Right cardiac atrium (tissue), 5 donors: Measurements from ENCODE around the gene CSMD2. TPM values are rescaled to one million over a fixed set of nuclear protein-coding genes. Genes with fewer than 3 reads are reported as not detected.

ENCODE experiments used
- ATAC-seq, 2 donors: fragments of 200-7000 bp; cut with Tn5 transposase; one replicate each; pipeline versions ENCODE4 v1.8.0 to v1.9.1; 2020; ENCODE audit warnings: moderate library complexity in 2 of 2, mild to moderate bottlenecking in 1 of 2
- DNase-seq, 3 donors: peaks; one replicate each; pipeline ENCODE4 v3.0.0-alpha.2; 2020
- H3K27ac ChIP-seq: one replicate; pipeline ENCODE4 v1.5.1; 2013; ENCODE audit warnings: mild to moderate bottlenecking, low read length, control low read depth, moderate library complexity
- H3K27me3 ChIP-seq: one replicate; pipeline ENCODE4 v1.6.1; 2013; ENCODE audit not compliant: control insufficient read depth, insufficient read depth
- H3K4me1 ChIP-seq: one replicate; pipeline ENCODE4 v1.6.1; 2013; ENCODE audit warnings: low read length; ENCODE audit not compliant: control insufficient read depth, insufficient read depth
- H3K4me3 ChIP-seq: one replicate; pipeline ENCODE4 v1.5.1; 2013; ENCODE audit warnings: low read length, control low read depth
- H3K9me3 ChIP-seq: one replicate; pipeline ENCODE4 v1.6.1; 2013; ENCODE audit warnings: low read length; ENCODE audit not compliant: control insufficient read depth
- WGBS: extraction: QIAGEN DNeasy Blood & Tissue Kit; methylation state at CpG from one replicate; pipeline ENCODE4 v1.1.7; 2013; 5-methylcytosine and 5-hydroxymethylcytosine counted together
- intact Hi-C, 4 donors: fragments of 100-400 bp; cut with DNase I; formaldehyde crosslinking; loops; one replicate each; pipeline versions ENCODE4 v1.11.0 to v1.14.0; 2022 to 2023
- polyA plus RNA-seq: library from polyadenylated mRNA; stranded (reverse); fragments of 200-250 nt; gene quantifications from one replicate; pipeline ENCODE4 v1.2.3, GENCODE V29; 2013
- total RNA-seq, 4 donors: library from RNA; stranded (reverse); fragmentation: NEBNext Ultra II Directional; extraction: Animal tissue kit (Norgen Biotek cat#: 25700); gene quantifications; one replicate each; pipeline ENCODE4 v1.2.1, GENCODE V29; 2021
- donor health status: healthy with polysubstance abuse.
- donor health status: DM: no; HTN: yes; CAD: no.
- donor health status: DM: no; HTN: no; CAD: no.
- donor health status: DM: no; HTN: yes; CAD: no; lungs with severe emphysema.
- donor health status: DM: yes; HTN: yes; CAD: no.

The CSMD2 gene
- total and polyA plus RNA-seq, 5 donors = 0.11 to 0.59 (median 0.38) TPM

- H3K4me1 ChIP-seq = no peaks in the 10 kb centered on the region
- intact Hi-C loops = no loop called here
- DNase-seq = no peak
- 47% methylated on average over 2 of the region's 2 CpGs for WGBS
- H3K27me3 ChIP-seq = no peaks in the 10 kb centered on the region
- no peak overlapping the region for H3K4me3 ChIP-seq
- no peak for ATAC-seq
- H3K9me3 ChIP-seq = no peaks in the 10 kb centered on the region
- no peak overlapping the region for H3K27ac ChIP-seq
These were observed 9.2 kb downstream of the CSMD2 start for GRCh38 chr1:34155860-34156259.

GRCh38 chr1:34153246-34153645 lies 11.8 kb downstream of the CSMD2 start:
- intact Hi-C loops = no loop called here
- 94% methylated on average over 4 of the region's 4 CpGs for WGBS
- ATAC-seq (no peak), DNase-seq (no peak)
- Histone ChIP-seq H3K4me1 (no peaks in the 10 kb centered on the region), H3K27me3 (no peaks in the 10 kb centered on the region), H3K27ac (no peak overlapping the region), H3K4me3 (no peak overlapping the region), H3K9me3 (no peaks in the 10 kb centered on the region)

GRCh38 chr1:34149501-34149900 lies 15.5 kb downstream of the CSMD2 start:
- Histone ChIP-seq H3K4me3 (no peak overlapping the region), H3K27ac (no peak overlapping the region), H3K27me3 (peaks cover 3% of the 10 kb centered on the region), H3K4me1 (no peaks in the 10 kb centered on the region), H3K9me3 (no peaks in the 10 kb centered on the region)
- ATAC-seq (no peak), DNase-seq (no peak)
- 25% methylated on average over 3 of the region's 3 CpGs for WGBS
- intact Hi-C loops = no loop called here

GRCh38 chr1:34147301-34147700 lies 17.7 kb downstream of the CSMD2 start:
- intact Hi-C loops = no loop called here
- Histone ChIP-seq H3K27me3 (peaks cover 3% of the 10 kb centered on the region), H3K4me1 (no peaks in the 10 kb centered on the region)

GRCh38 chr1:34144766-34145165 lies 20.3 kb downstream of the CSMD2 start:
- 76% methylated on average over 6 of the region's 6 CpGs for whole genome bisulfite sequencing
- Histone ChIP-seq H3K4me1 (no peaks in the 10 kb centered on the region), H3K9me3 (no peaks in the 10 kb centered on the region), H3K27me3 (peaks cover 3% of the 10 kb centered on the region), H3K27ac (no peak overlapping the region), H3K4me3 (no peak overlapping the region)
- intact Hi-C loops = no loop called here
- no peak for ATAC-seq
- no peak for DNase-seq

More at GRCh38 chr1:34147301-34147700, 17.7 kb downstream of the CSMD2 start:
- no peaks in the 10 kb centered on the region for H3K9me3 ChIP-seq
- H3K4me3 ChIP-seq = no peak overlapping the region
- DNase-seq (no peak), ATAC-seq (no peak)
- H3K27ac ChIP-seq = no peak overlapping the region
- 20% methylated on average over 4 of the region's 4 CpGs for WGBS

- WGBS = 77% methylated on average over 2 of the region's 2 CpGs
- no peak for ATAC-seq
- intact Hi-C loops = no loop called here
- Histone ChIP-seq H3K4me1 (no peaks in the 10 kb centered on the region), H3K9me3 (no peaks in the 10 kb centered on the region), H3K27me3 (peaks cover 3% of the 10 kb centered on the region), H3K4me3 (no peak overlapping the region), H3K27ac (no peak overlapping the region)
- DNase-seq = no peak
These were observed 21.1 kb downstream of the CSMD2 start for GRCh38 chr1:34143975-34144374.

- no peak overlapping the region for H3K4me3 ChIP-seq
These were observed 24.9 kb downstream of the CSMD2 start for GRCh38 chr1:34140011-34140676.

GRCh38 chr1:34137411-34137810 lies 27.6 kb downstream of the CSMD2 start:
- ATAC-seq (no peak), DNase-seq (no peak)
- Histone ChIP-seq H3K4me3 (no peak overlapping the region), H3K9me3 (no peaks in the 10 kb centered on the region), H3K27me3 (no peaks in the 10 kb centered on the region), H3K27ac (no peak overlapping the region), H3K4me1 (no peaks in the 10 kb centered on the region)
- whole genome bisulfite sequencing = 71% methylated on average over 3 of the region's 3 CpGs
- intact Hi-C loops = no loop called here

More at GRCh38 chr1:34140011-34140676, 24.9 kb downstream of the CSMD2 start:
- ATAC-seq = no peak
- no peaks in the 10 kb centered on the region for H3K9me3 ChIP-seq
- DNase-seq = no peak
- no peak overlapping the region for H3K27ac ChIP-seq
- WGBS = 55% methylated on average over 7 of the region's 7 CpGs
- H3K4me1 ChIP-seq = no peaks in the 10 kb centered on the region
- intact Hi-C loops = no loop called here
- no peaks in the 10 kb centered on the region for H3K27me3 ChIP-seq

GRCh38 chr1:34132161-34132420 lies 32.9 kb downstream of the CSMD2 start:
- 79% methylated on average over 4 of the region's 4 CpGs for WGBS
- DNase-seq = no peak
- Histone ChIP-seq H3K27ac (no peak overlapping the region), H3K27me3 (no peaks in the 10 kb centered on the region), H3K4me3 (no peak overlapping the region), H3K9me3 (no peaks in the 10 kb centered on the region), H3K4me1 (no peaks in the 10 kb centered on the region)
- ATAC-seq = no peak
- intact Hi-C loops = no loop called here

- 91% methylated on average over 3 of the region's 3 CpGs for WGBS
- DNase-seq = no peak
These were observed 33.5 kb downstream of the CSMD2 start for GRCh38 chr1:34131396-34132160.

GRCh38 chr1:34130306-34130705 lies 34.7 kb downstream of the CSMD2 start:
- 86% methylated on average over 5 of the region's 5 CpGs for WGBS
- H3K27ac ChIP-seq = no peak overlapping the region
- H3K4me3 ChIP-seq = no peak overlapping the region
- no peak for DNase-seq
- intact Hi-C loops = no loop called here
- no peak for ATAC-seq
- H3K4me1 ChIP-seq = no peaks in the 10 kb centered on the region
- H3K27me3 ChIP-seq = no peaks in the 10 kb centered on the region
- no peaks in the 10 kb centered on the region for H3K9me3 ChIP-seq

More at GRCh38 chr1:34131396-34132160, 33.5 kb downstream of the CSMD2 start:
- H3K4me1 ChIP-seq = no peaks in the 10 kb centered on the region
- H3K27ac ChIP-seq = no peak overlapping the region
- H3K27me3 ChIP-seq = no peaks in the 10 kb centered on the region
- intact Hi-C loops = no loop called here
- no peaks in the 10 kb centered on the region for H3K9me3 ChIP-seq
- H3K4me3 ChIP-seq = no peak overlapping the region
- ATAC-seq = no peak
